Stimulated activated CD4-positive, alpha-beta T cell treated with anti-CD3 and anti-CD28 coated beads, Interleukin-15, amount 100 ng/mL, for 24 hours (primary cell): ENCODE measurements around the gene TMIGD1.

Experiments used
- DNase-seq: peaks from one replicate; pipeline ENCODE4 v3.0.0-alpha.2; 2020

The TMIGD1 gene, protein sequence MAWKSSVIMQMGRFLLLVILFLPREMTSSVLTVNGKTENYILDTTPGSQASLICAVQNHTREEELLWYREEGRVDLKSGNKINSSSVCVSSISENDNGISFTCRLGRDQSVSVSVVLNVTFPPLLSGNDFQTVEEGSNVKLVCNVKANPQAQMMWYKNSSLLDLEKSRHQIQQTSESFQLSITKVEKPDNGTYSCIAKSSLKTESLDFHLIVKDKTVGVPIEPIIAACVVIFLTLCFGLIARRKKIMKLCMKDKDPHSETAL

DNA sequence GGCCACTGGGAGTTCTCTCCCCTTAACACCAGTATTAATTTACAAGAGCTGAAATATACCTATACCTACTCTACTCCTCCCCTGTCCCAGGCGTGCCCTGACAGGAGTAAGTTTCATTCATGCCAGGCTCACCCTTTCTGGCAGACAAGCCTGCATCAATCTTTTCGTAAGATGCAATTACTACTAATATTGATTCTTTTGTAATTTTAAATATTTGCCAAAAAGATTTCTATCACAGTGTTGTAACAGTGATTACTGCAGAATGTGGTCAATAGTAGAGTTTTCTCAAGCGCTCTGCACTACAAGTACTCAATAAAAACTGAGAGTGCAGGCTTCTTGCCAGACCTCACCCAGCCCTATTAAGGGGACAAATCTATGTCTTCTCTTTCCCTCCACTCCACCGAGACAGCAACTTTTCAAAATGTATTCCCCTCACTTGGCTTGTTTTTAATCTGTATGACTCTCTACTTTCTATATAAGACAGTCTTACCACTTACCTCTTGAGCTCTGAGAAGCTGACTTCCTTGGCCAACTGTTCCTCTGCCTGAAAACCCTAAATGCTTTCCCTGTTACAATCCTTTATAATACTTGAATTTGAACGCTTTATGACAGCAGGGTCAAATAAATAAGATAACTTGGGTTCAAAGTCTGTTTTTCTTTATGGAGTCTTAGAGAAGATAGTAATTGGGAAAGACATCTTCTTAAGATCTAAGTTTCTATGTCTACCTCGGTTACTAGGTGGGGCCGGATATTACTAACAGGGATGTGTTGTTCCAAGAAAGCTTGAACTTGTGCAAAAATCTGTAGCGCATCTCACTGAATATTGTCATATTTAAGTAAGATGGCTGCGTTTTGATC, at the start of gene TMIGD1:
TMIGD1 (minus strand) TSS at position 555 of the 858 bp plus-strand sequence. CDS start 1,924 bp downstream, outside the sequence.
- no peak for DNase-seq

DNA sequence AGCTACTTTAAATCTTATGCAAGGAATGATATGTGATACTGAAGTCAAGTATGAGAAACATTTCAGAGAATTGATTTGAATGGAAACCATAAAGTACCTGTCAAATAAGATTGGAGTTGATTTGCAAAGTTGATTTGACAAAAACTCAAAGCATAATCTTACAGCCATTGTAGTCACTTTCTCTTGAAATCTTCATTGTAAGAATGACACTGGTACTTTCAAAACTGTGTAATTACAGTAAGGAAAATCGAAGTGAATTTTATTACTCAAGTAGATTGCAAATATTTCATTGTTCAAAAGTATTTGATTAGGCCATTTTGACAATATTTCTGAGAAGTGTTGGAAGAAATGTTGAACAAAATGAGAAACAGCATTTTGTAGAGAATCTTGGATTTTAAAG, 48.5 kb upstream of the TMIGD1 start:
- no peak for DNase-seq

DNA sequence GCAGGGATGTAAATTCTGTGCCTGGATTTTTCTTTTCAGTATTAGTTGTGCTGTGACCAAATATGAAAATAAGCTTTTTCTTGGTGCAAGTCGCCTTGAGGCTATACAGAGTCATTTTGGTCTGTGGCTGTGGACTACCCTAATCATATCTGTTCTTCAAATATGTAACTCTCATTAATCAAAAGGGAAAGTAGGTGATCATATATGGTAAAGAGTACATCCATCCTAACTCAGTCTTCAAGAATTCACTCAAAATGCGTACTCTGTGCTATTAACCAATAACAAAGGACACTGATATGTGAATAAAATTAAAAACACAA, 47.4 kb upstream of the TMIGD1 start:
- DNase-seq: no peak

DNA sequence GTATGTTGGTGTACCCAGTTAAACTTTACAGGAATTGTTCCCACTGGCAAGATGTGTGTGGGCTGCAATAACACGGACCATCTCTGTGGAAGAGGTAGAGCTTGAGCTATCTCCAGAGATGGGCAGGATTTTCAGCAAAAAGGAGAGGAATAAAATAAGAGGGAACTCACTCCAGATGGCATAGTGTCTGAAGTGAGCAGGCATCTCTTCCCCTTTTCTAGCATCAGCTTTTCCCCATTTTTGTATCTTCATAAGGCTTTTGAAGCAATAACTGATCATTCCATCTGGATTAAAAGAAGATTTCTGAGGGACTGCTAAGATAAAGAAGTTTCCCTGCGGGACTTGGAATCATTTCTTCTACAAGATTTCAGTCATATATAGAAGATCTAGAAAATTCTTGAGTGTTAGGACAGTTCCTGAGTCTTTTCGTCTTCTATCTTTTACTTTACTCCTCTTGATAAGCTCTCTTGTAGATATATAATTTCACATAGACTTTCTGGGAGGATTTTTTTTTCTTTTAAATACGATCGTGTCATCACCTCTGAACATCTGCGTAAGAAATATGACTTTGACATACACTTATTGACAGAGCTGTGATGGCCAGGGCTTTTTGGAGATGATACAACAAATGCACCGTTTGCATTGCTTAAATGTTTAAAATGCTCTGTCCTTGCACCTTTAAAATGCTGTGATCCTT, 46.9 kb upstream of the TMIGD1 start:
- DNase-seq: no peak

DNA sequence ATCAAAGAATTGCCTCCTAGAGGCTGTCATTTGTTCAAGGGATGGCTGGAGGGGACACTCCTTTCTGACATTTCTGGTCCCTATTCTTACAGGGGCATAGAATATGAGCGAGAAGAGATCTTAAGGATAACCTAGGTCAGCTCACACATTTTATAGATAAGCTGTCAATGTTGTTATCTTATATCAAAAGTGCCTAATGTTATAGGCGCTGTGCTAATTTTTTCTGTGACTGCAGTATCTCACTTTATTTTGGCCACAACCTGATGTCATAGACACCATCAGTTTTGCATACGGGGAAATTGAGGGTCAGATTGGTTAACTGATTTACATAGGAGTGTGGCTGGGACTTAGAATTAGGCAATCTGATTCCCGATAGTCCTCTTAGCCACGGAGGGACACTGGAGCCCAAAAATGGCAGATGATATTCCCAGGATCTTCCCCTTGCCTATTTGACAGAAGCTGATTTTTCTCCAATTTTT, 46.1 kb upstream of the TMIGD1 start:
- no peak for DNase-seq

DNA sequence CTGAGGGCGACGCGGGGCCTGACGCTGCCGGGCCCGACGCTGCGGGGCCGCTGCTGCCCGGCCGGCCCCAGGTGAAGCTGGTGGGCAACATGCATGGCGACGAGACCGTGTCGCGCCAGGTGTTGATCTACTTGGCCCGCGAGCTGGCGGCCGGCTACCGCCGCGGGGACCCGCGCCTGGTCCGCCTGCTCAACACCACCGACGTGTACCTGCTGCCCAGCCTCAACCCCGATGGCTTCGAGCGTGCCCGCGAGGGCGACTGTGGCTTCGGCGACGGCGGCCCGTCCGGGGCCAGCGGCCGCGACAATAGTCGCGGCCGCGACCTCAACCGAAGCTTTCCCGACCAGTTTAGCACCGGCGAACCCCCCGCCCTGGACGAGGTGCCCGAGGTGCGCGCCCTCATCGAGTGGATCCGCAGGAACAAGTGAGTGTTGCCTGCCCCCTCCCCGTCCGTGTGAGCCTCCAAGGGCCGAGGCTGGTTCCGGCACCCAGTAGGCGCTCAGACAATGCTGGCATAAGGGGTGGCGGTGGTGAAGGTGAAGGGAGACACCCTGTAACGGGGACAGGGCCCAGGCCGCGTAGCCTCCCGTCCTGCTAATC, 45.5 kb upstream of the TMIGD1 start:
- DNase-seq: peak; percentile 47

DNA sequence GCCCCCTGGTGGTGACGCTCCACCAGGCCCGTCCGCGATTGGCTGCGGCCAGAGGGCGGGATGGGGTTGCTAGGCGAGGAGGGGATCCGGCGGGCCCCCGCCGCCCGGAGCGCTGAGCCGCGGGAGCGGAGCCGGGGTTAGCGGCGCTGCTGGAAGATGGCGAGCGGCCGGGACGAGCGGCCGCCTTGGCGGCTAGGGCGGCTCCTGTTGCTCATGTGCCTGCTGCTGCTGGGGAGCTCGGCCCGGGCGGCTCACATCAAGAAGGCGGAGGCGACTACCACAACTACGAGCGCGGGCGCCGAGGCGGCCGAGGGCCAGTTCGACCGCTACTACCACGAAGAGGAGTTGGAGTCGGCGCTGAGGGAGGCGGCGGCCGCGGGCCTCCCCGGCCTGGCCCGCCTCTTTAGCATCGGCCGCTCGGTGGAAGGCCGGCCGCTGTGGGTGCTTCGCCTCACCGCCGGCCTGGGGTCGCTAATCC, 45.0 kb upstream of the TMIGD1 start, which contains the start of gene CPD:
CPD (plus strand) TSS at position 103 of the 478 bp plus-strand sequence; CDS start at position 157, 54 bp downstream.
- DNase-seq: peak; percentile 98

DNA sequence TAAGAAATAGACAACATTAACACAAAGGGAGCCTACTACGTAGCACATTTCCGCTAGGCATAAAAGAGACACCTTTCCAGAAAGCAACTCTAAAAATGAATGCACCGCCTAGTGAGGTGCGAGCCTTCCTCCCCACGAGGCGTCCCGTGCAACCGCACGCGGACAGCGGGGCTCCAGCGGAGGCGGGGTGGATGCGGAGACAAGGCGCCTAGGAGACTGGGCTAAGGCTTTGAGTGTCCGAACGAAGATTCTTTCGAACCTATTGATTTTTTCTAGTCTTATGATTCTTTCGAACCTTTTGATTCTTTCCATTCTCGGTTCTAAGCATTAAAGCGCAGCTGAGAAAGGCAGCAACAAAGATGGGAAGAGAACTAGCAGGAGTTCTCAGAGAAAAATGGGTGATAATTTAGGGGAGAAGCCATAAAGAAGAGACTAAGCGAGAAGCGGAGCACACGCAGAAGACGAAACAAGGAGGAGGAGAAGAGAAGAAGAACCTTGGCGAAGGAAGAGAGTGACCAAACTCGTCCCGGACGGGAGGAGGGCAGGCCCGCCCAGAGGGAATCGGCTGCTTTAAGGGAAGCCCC, 44.5 kb upstream of the TMIGD1 start:
- DNase-seq: peak; percentile 70

DNA sequence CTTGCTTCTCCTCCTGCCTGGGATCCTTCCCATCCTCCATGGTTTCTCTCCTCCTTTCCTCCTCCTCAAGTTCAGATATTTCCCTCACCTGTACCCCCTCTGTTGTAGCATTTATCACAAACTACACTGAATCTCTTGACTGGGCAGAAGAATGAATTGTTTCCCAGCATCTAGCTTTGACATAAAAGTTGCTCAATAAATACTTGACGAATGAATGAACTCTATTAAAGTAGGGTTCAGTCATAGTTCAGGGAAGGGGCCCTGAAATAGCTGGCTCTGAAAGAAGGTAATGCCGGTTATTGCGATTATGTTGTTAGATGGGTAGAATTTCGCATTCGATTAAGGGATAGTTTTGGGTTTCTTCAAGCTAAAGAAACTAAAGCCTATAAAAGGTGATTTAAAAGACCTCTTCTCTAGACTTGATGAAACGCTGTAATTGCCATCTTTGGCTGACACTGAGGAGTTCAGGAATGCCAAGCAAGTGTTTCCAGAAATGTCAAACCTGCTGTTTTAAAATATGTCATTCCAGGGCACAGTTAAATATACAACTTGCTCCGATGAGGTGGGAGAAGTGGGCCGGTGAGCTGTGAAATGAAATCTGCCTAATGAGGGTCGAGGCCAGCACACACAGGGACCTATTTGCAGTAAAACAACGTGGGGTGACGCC, 43.9 kb upstream of the TMIGD1 start:
- no peak for DNase-seq

DNA sequence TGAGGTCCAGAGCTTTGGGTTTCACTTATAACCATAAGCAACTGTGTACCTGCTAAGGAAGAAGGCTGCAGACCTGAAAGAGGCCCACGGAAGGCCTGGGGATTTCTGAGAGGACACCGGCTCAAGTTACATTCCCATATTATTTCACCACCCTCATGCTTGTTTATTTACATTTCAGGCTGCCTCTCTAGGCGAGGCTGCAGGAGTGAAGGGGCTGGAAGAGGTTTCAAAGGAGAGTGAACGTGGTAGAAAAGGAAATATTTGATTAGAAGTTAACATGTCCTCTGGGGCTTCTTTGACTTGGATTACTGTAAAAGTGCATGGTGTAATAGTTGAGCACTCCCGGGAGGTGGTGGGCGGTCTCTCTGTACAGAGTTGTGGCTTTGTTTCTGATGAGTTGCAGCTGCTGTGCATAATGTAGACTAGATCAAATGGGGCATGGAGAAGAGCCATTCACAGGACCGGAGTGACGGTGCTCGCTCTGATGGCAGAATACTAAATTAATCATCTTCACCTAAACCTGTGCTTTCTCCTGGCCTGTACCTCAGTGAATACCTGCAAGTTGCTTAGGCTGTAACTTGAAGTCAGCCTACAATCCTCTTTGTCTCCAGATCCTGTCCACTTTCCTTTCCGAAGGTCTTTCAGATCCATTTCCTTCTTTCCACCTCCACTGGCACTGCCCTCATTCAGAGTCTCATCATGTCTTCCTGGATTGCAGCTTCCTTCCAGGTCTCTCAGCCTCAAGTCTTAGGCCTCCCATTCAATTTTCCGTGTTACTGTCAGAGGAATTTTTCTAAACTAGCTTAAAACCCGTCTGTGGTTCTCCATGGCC, 43.0 kb upstream of the TMIGD1 start:
- peak; percentile 72 for DNase-seq

DNA sequence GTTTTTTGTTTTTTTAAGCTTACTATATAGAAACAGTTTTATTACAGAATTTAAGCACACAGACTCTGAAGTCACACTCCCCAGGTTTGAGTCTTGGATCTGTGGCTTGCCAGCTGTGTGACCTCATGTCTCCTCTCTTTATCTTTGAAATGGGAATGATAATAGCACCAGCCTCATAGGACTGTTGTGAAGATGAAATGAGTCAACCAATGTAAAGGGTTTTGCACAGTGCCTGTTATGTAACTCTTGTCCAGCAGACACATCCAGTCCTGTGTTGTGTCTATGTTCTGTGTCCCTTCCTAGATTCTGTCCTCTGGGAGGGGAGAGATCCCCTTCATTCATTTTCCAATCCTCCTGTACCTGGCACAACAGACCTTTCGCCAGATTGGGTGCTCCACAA, 41.8 kb upstream of the TMIGD1 start:
- DNase-seq: no peak

DNA sequence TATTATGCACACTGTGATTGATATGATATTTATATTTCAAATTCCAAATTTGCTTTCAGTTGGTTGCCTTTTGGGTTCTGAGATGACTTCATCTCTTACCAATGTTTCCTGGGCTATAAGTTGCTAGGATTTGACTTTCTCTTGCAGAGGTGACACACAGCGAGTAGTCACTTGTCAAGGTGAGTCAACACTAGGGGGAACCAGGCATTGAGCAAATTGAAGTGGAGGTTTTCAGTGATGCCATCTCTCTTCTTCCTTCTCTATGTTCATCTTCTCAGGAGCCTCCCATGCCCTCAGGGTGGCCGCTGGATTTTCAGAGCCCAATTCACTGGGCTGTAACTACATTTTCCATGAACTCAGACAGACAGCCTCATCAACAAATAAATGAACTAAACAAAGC, 38.9 kb upstream of the TMIGD1 start:
- peak; percentile 47 for DNase-seq

DNA sequence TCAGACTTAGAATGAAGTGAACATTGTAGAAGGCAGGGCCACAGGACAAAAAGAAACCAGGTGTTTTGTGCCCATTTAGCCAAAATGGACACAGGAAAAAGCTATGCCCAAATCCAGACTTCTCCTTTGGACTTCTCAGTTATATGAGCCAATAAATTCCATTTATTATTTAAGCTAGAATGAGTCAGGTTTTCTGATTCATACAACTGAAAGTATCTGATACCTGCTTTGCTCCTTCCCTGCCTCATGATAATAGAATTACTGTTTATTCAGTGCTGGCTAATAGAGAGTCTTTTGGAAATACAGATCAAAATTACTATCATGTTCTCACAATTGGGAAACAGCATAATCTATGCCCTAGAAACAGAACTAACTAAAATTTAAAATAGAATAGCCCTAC, 36.1 kb upstream of the TMIGD1 start:
- no peak for DNase-seq

DNA sequence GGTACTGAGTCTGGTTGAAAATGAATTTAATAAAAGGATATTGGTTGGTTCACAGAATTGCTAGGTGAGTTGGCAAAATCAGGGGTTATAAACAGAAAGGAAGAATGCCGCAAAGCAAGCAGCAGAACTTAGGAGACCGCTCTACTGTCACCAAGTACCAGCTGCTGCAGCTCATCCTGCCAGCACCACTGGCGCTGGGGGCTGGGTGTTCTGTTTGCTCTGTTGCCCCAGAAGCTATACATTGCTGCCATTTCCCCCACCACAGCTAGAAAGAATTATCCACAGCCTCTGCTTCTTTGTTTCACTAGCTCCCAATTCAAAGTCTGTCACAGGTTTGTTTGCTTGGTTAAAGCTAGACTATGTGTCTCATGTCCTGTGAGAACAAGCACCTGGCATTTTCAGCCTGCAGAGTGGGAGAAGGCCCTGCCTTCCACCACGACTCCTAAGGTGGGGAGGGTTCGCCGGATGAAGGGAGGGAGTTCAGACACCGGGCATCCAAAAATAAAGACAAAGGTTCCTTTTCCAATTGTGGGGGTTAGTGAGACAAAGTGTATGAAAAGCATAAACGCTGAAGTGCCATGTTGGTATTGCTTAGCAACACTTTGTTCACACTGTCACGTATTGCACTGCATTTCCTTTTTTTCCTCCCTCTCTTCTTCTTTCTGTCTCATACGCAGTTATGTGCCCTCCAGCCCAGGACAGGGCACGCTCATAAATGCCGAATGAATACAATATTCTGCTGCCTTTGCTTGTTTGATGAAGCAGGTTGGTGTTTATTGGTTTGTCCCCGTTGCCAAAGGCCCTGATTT, 35.3 kb upstream of the TMIGD1 start:
- no peak for DNase-seq

DNA sequence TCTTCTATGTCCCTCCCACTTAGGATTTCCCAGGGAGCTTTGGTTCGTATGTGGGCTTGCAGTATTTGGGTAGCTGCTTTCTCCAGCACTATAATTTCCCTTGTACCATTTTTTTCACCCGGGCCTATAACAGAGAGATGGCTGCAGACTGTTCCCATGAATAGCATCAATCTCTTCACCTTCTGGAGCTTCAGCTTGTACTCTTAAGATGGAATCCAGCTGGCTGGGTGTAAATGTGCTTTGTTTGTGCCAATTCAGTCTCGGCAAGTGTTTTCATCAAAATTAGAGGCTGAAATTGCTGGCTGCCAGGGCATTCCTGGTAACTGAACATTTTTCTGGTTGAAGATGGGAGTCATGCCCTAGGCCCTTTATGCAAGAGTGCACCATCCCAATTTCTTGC, 32.7 kb upstream of the TMIGD1 start:
- DNase-seq: no peak

DNA sequence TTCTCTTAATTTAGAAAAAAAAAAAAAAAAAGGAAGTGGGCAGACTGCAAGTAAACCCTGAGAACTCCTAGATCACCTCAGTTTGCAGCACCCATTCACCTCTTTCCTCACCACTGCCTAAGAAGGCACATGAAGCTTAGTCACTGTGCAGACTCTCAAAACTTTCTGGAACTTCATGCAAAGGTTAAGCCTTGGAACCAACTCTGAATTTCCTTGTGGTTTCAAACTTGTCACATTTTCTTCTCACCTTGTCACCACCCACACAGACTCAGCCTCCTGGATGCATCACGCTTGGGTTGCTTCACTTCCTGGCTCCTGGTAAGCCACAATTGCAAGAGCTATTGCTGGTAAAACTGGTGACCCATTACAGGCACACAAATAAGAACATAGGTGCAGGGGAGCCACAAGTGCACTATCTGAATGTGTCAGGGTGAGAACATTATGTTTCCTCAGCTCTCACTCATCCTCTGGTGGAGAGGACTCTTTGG, 29.9 kb upstream of the TMIGD1 start:
- peak; percentile 90 for DNase-seq

DNA sequence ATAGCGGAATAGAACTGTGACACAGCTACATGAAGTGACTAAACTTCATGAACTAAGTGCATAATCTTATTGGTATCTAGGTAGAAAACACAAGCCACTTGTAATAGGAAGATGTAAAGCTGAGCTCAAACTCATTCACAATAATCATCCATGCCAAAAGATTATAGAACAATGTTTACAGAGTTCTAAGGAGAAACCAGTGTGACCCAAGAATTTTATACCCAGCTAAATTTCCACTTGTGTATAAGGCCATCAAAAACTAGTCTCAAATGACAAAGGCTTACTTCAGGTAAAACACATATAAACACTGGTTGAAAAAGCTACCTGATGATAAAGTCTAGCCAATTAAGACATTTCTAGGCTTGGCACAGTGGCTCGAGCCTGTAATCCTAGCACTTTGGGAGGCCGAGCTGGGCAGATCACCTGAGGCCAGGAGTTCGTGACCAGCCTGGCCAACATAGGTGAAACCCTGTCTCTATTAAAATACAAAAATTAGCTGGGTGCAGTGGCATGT, 28.0 kb upstream of the TMIGD1 start:
- no peak for DNase-seq

DNA sequence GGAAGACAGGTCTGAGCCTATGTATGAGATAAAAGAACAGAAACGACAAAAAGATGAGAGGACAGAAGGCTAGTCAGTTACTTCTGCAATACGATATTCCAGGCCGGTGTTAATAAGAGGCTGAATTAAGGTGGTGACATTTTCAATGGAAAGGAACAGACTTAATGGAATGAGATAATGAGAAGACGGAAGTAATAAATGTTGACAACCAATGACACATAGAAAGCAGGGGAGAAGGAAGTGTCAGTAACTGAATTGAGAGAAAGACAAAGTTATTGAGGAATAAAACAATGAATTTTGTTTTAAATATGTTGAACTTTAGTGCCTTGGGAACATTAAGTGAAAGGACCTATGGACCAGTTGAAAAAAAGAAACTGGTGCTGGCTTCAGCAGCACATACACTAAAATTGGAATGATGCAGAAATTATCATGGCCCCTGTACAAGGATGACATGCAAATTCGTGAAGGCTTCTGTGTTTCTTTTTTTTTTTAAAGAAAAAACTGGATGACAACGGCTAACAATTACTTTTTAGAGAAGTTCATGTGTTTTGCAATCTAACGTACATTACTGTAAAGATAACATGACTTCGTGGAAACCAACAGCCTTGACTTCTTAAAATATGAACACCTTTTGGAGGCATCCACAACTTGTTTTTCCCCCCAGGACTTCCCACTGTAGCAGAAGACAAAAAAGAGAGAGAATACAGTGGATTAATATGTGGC, 26.4 kb upstream of the TMIGD1 start:
- DNase-seq: no peak
